ENCODE results near the gene ARHGEF11.

- no peak for TF ChIP-seq CTCF (conservative IDR thresholded peaks at IDR 0.05)
- TF ChIP-seq EZH2 (IDR thresholded peaks at IDR 0.05; ENCODE audit: low read depth): no peak
These were observed 146.4 kb downstream of the ARHGEF11 start for GRCh38 chr1:156898971-156899664.
